GM18499 (cell line): Measurements from ENCODE around the gene SUFU.
"Not testable (repeated sequence)": the region's sequence is repeated elsewhere in the genome, so short reads cannot be mapped to it uniquely, and the experiment has no call there.

ENCODE experiments used
- ATAC-seq: cut with Tn5 transposase; IDR thresholded peaks from one replicate; pipeline ENCODE4 v1.9.1; 2021; ENCODE audit warnings: moderate number of reproducible peaks; ENCODE audit not compliant: insufficient read depth, unreplicated experiment

Gene SUFU

DNA sequence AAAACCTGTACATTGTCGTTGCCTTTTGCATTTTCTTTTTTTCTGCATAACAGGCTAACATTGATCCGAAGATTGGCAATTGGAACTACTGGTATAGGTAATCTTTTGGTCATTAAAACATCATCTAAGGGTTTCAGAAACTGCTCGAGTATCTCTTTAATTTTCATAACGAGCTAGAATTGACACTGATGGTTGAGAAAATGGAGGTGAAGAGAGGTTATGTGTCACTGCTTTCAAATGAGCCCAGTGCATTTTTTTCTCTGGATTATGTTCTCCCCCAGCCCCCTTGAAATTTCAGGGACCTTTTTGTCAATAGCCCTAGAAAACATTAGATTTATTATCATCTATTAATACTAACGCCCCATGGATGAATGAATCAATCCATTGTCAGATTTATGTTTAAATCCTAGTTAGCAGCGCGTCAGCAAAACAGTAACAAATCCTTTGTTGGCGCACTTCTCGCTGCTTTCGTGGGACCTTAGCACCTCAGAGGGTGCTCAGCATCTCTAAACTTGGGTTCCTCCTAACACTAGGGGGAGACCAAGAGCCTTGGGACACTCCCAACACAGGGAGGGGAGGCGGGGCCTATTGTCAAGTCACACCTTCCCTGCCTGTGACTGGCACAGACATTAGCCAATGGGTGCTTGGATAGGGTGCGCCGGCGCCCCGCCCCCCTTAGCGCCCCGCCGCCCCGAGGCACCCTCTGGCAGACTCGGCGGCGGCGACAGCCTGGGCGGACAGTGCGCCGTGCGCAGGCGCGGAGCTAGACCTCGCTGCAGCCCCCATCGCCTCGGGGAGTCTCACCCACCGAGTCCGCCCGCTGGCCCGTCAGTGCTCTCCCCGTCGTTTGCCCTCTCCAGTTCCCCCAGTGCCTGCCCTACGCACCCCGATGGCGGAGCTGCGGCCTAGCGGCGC is at the start of gene SUFU:
Gene SUFU (plus strand): TSS at position 709 of the 915 bp plus-strand sequence. CDS start 181 bp downstream, at position 890.
- peak; percentile 35 for ATAC-seq

DNA sequence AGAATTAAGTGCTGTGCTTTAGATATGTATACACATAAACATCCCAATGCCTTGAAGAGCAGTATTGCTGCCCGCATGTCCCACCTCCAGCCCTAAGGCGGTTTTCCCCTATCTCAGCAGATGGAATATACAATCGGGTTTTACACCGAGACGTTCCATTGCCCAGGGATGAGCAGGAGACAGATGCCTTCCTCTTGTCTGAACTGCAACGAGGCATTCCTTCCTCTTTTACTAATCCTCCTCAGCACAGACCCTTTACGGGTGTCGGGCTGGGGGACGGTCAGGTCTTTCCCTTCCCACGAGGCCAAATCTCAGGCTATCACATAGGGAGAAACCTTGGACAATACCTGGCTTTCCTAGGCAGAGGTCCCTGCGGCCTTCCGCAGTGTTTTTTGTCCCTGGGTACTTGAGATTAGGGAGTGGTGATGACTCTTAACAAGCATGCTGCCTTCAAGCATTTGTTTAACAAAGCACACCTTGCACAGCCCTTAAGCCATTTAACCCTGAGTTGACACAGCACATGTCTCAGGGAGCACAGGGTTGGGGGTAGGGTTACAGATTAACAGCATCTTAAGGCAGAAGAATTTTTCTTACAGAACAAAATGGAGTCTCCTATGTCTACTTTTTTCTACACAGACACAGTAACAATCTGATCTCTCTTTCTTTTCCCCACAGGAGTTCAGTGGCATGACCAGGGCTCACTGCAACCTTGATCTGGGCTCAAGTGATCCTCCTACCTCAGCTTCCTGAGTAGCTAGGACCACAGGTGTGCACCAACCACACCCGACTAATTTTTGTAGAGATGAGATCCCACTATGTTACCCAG is 48.9 kb upstream of the SUFU start:
- not testable (repeated sequence) for ATAC-seq

DNA sequence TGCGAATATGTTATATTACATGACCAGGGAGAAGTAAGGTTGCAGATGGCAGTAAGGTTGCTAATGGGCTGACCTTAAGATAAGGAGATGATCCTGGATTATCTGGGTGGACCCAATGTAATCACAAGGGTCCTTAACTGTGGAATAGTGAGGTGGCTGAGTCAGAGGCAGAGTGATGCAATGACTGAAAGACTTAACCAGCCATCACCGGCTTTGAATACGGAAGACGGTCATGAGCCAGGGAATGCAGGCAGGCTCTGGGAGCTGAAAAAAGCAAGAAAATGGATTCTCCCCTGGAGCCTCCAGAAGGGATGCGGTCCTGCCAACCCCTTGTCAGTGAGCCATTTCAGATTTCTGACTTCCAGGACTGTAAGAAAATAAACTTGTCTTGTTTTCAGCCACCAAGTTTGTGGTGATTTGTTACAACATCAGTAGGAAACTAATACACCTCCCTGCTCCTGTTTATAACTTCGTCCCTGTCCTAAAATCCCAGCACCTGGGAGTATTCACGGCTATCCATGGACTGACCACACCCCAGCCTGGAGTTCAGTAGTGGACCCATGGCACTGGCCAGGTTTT is 47.8 kb upstream of the SUFU start:
- no peak for ATAC-seq

DNA sequence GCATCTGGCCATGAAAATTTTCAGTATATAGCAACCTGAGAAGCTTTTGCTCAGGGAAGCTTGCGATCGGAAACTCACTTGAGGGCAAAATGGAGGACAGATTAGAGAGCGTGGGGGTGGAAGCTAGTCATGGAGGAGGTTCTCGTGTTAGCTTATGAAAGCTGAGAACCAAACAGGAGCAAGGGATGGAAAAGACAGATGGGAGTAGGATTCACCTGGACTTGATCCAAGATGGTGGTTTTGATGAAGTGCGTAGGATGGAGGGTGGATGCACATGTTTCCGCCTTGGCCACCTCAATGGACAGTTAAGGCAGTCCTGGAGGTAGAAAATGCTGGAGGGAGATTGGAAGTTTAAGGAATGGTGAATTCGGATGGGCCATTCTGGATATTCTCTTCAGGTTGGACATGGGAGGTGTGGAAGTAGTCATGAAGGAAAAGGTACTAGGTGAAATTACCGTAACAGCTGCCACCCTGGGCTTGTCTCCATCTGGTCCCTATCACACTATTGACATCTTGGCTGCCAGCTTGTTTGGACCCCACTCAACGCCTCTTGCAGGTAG is 46.1 kb upstream of the SUFU start:
- ATAC-seq, result no peak

- ATAC-seq, result no peak
Observed at GRCh38 chr10:102458656-102459055, 45.1 kb upstream of the SUFU start.

- peak; percentile 18 for ATAC-seq
Observed at GRCh38 chr10:102460836-102461186, 43.0 kb upstream of the SUFU start.

DNA sequence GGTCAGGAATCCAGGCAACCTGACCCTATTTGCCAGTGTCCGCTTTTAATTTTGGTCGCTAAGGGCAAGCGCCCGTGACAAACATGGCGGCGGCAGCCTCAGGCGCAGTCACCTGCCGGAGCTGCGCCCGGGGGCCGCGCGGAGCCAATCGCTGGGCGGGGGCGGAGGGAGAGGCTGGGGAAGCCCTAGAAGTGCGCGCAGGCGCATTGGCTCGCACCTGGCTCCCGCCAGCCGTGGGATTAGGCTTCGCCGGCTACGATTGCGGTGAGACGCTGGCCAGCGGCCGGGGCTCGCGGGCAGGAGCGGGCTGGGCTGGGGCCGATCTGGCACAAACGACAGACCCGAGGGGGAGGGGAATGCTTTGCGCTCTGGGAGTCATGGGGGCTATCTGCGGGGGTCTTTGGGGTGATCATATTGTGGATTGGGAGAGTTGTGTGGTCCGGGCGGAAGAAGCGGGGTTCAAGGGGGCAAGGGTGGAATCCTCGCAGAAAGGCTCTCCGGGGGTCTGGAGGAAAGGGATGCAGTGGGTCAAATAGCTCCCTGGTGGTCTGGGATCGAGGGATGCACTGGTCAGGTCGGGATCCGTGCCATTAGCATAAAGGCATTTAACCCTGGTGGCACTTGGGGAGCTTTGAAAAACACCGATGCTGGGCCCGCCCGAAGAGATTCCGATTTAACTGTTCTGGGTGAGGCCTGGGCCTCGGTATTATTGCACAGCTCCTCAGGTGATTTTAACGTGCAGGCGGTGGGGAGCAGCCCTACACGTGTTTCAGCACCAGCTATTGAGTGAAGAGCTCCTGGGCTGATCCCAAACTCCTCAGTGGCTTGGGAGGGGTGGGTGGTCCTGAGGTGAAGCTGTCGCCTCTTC is 42.4 kb upstream of the SUFU start:
- peak; percentile 58 for ATAC-seq

DNA sequence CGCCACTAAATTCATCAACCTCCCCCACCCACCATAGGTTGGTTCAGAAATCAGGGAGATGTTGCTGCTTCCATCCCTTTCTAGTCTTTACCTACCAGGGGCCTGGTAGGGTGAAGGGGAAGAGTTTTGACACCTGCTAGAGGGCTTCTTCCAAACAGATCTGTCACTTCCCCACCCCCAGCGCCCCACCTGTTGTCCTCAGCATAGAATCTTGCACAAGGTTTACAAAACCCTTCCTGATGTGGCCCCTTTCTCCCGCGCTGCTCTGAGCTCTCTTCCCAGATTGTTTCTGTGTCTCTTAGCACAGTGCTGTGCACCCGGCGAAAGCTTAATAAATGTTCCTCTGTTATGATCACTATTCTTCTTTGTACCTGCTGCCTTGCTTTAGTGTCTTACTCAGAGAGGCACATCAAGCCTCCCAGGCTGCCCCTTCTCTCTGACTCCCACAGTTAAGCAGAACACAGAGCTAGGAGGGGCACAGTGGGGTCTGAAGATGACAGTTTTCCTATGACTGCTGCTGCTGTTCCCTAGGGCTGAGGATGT is 41.2 kb upstream of the SUFU start:
- ATAC-seq, result no peak

GRCh38 chr10:102463983-102464382 is 39.8 kb upstream of the SUFU start:
- no peak for ATAC-seq

DNA sequence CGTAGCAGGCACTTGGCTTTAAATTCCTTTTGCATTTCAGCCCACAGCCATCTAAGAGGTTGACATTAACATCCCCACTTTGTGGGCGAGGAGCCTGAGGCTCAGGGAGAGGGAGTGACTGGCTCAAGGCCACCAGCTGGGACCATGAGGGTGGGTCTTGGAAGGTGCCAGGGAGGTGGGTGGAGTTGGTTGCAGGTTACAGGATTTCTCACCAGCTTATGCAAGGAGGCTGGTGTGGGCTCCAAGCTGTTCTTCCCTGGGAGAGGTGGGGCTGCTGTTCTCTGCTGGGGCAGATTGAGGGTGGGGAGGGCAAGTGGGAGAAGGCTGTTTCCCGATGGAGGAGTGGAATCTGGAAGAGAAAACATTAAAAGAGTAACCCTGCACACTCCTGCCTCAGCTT is 38.3 kb upstream of the SUFU start:
- no peak for ATAC-seq

- no peak for ATAC-seq
Observed at GRCh38 chr10:102467318-102467717, 36.5 kb upstream of the SUFU start.

DNA sequence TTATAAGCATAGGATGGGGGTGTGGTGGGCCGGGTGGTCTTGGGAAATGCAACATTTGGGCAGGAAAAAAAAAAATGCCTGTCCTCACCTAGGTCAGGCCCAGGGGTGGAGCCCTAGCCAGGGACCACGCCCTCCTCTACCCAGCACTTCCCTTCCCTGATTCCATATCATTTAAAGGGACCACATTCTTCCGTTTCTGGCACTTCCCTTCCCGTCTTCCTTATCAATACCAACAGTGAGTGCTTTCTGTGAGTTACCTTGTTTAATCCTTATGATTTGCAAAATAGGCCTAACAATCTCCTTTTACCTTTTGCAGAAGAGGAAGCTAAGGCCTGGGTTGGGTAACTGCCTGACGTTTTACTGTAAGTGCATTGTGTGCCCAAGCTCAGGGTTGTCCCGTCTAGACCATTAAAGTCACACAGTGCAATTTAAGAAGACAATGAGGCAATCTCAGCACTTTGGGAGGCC is 35.8 kb upstream of the SUFU start:
- no peak for ATAC-seq

DNA sequence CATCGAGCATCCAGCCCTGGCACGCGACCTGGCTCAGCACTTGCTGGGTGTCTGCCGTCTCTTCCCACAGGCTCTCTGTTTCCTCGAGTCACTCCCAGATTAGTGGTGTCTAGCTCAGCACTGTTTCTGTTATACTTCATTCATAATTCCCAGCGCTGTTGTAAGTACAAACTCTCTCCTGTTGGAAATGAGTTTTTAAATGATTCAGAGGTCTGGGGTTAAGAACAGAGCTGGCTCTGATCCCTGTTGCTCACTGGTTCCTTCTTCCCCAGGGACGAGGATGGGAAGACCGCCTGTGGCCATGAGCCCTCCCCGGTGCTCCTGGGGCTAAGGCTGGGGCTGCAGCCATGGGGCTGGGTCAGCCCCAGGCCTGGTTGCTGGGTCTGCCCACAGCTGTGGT is 35.1 kb upstream of the SUFU start:
- ATAC-seq, result no peak

DNA sequence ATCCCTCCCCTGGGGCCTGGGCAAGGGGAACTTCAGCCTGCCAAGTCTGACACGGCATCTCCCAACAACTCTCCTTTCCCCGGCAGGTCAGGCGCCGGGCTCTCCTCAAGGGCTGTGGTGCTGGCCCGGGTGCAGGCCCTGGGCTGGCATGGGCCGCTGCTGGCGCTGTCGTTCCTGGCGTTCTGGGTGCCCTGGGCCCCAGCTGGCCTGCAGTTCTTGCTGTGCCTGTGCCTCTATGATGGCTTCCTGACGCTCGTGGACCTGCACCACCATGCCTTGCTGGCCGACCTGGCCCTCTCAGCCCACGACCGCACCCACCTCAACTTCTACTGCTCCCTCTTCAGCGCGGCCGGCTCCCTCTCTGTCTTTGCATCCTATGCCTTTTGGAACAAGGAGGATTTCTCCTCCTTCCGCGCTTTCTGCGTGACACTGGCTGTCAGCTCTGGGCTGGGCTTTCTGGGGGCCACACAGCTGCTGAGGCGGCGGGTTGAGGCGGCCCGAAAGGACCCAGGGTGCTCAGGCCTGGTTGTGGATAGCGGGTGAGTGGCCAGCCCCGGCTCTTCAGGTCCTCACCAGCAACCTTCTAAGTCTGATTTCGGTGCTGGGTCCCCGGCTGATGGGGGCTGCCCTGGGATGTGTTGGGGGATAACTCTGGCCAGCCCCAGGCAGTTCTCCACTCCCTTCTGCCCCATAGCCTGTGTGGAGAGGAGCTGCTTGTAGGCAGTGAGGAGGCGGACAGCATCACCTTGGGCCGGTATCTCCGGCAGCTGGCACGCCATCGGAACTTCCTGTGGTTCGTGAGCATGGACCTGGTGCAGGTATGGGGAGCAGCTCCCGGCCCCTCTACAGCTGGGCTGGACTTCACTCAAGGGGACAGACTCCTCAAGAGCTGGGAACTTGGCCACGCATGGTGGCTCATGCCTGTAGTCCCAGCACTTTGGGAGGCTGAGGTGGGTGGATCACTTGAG is 32.9 kb upstream of the SUFU start:
- no peak for ATAC-seq

GRCh38 chr10:102473445-102474331 is 30.1 kb upstream of the SUFU start:
- ATAC-seq, result no peak

DNA sequence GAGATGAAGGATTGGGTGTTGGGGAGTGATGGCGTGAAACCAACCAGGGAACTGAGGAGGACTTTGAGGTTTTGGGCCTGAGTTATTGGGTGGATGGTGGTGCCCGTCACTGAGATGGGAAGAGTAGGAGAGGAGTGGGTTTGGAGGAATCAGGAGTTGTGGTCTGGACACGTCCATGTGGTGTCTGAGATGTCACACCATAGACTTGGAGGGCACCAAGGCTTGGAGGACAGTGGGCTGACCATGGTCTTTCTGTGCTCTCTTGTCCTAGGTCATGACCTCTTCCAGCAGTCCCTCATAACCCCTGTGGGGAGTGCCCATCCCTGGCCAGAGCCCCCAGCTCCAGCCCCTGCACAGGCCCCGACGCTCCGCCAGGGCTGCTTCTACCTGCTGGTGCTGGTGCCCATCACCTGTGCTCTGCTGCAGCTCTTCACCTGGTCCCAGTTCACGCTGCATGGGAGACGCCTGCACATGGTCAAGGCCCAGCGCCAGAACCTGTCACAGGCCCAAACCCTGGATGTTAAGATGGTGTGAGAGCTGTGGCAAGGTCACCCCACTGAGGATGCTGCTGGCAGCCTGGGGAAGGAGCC is 28.2 kb upstream of the SUFU start:
- no peak for ATAC-seq
